ENCODE results near the gene ALB. TPM values are rescaled to one million over a fixed set of nuclear protein-coding genes. Genes with fewer than 3 reads are reported as not detected.
A peak's percentile ranks its signal among the peaks of the same experiment; 100 is the strongest.

Gene ALB
- polyA plus RNA-seq, 4 donors = 1.4 to 1,495 (median 3.2) TPM

- no peak for DNase-seq (ENCODE audit: low read depth in 4 of 4, low spot score in 2 of 4)
Measured at GRCh38 chr4:73429118-73429517, 25.0 kb downstream of the ALB start.

GRCh38 chr4:73429826-73430587, 25.9 kb downstream of the ALB start:
- no peak for DNase-seq (ENCODE audit: low read depth in 4 of 4, low spot score in 2 of 4)

- no peak for DNase-seq (ENCODE audit: low read depth in 4 of 4, low spot score in 2 of 4)
Measured at GRCh38 chr4:73431813-73432168, 27.7 kb downstream of the ALB start.

- DNase-seq (ENCODE audit: low read depth in 4 of 4, low spot score in 2 of 4) = no peak
Measured at GRCh38 chr4:73432169-73433000, 28.3 kb downstream of the ALB start.

GRCh38 chr4:73433140-73433539, 29.1 kb downstream of the ALB start:
- DNase-seq (ENCODE audit: low read depth in 4 of 4, low spot score in 2 of 4) = no peak

- no peak for DNase-seq (ENCODE audit: low read depth in 4 of 4, low spot score in 2 of 4)
Measured at GRCh38 chr4:73434311-73434710, 30.2 kb downstream of the ALB start.

GRCh38 chr4:73435984-73436383, 31.9 kb downstream of the ALB start, which contains the start of gene AFP:
Gene AFP, plus strand, starts transcription at chr4:73436221. Its CDS starts 42 bp downstream, at chr4:73436263.
- DNase-seq (ENCODE audit: low read depth in 4 of 4, low spot score in 2 of 4) = no peak

GRCh38 chr4:73436674-73437557, 32.8 kb downstream of the ALB start:
- DNase-seq (ENCODE audit: low read depth in 4 of 4, low spot score in 2 of 4) = no peak

GRCh38 chr4:73437558-73437956, 33.5 kb downstream of the ALB start:
- DNase-seq (ENCODE audit: low read depth in 4 of 4, low spot score in 2 of 4) = no peak

- no peak for DNase-seq (ENCODE audit: low read depth in 4 of 4, low spot score in 2 of 4)
Measured at GRCh38 chr4:73438048-73438447, 34.0 kb downstream of the ALB start.

GRCh38 chr4:73438582-73439215, 34.6 kb downstream of the ALB start:
- no peak for DNase-seq (ENCODE audit: low read depth in 4 of 4, low spot score in 2 of 4)

GRCh38 chr4:73439445-73439844, 35.4 kb downstream of the ALB start:
- DNase-seq (ENCODE audit: low read depth in 4 of 4, low spot score in 2 of 4) = no peak

- DNase-seq (ENCODE audit: low read depth in 4 of 4, low spot score in 2 of 4) = no peak
Measured at GRCh38 chr4:73439991-73440390, 35.9 kb downstream of the ALB start.

GRCh38 chr4:73440653-73441052, 36.6 kb downstream of the ALB start:
- DNase-seq (ENCODE audit: low read depth in 4 of 4, low spot score in 2 of 4) = no peak

- no peak for DNase-seq (ENCODE audit: low read depth in 4 of 4, low spot score in 2 of 4)
Measured at GRCh38 chr4:73442275-73442674, 38.2 kb downstream of the ALB start.

- no peak for DNase-seq (ENCODE audit: low read depth in 4 of 4, low spot score in 2 of 4)
Measured at GRCh38 chr4:73443224-73443623, 39.1 kb downstream of the ALB start.

- DNase-seq (ENCODE audit: low read depth in 4 of 4, low spot score in 2 of 4) = no peak
Measured at GRCh38 chr4:73445383-73446335, 41.6 kb downstream of the ALB start.

- peak in 1 of 4 donors; percentile 3 for DNase-seq (ENCODE audit: low read depth in 4 of 4, low spot score in 2 of 4)
Measured at GRCh38 chr4:73446336-73446938, 42.4 kb downstream of the ALB start.

- DNase-seq (ENCODE audit: low read depth in 4 of 4, low spot score in 2 of 4) = no peak
Measured at GRCh38 chr4:73447671-73448070, 43.6 kb downstream of the ALB start.
